Vagina (tissue), 2 donors: Measurements from ENCODE around the gene MYLK2. TPM values are rescaled to one million over a fixed set of nuclear protein-coding genes. Genes with fewer than 3 reads are reported as not detected.

Experiments used
- DNase-seq, 2 donors: peaks; one replicate each; pipeline ENCODE4 v3.0.0-alpha.2; 2017; ENCODE audit errors: extremely low spot score in 2 of 2
- H3K27ac ChIP-seq: fragments of 200-600 bp; sonication (generic); one replicate; pipeline ENCODE4 v1.5.1; 2019
- H3K27me3 ChIP-seq: fragments of 200-600 bp; sonication (generic); one replicate; pipeline ENCODE4 v1.5.1; 2019
- H3K36me3 ChIP-seq, 2 donors: fragments of 200-600 bp; sonication (generic); one replicate each; pipeline ENCODE4 v1.5.1; 2017 to 2019
- H3K4me1 ChIP-seq: fragments of 200-600 bp; sonication (generic); one replicate; pipeline ENCODE4 v1.5.1; 2019
- H3K4me3 ChIP-seq, 2 donors: fragments of 200-600 bp; sonication (generic); 1 replicate in 1 of 2; 2 replicates in 1 of 2; pipeline ENCODE4 v1.5.1; 2016 to 2019
- H3K9me3 ChIP-seq: fragments of 200-600 bp; sonication (generic); one replicate; pipeline ENCODE4 v1.5.1; 2019
- POLR2A ChIP-seq, 2 donors: fragments of 450-650 bp; IDR thresholded peaks; one replicate each; pipeline ENCODE4 v1.6.1; 2017; ENCODE audit warnings: antibody characterized with exemption in 2 of 2, mild to moderate bottlenecking in 2 of 2, moderate library complexity in 2 of 2
- POLR2AphosphoS5 ChIP-seq, 2 donors: sonication (generic); formaldehyde crosslinking; IDR thresholded peaks; one replicate each; pipeline ENCODE4 v1.9.0; 2017; ENCODE audit warnings: antibody characterized with exemption in 2 of 2, mild to moderate bottlenecking in 2 of 2, low read depth in 1 of 2; ENCODE audit not compliant: insufficient read depth in 1 of 2
- intact Hi-C: fragments of 100-400 bp; cut with DNase I; formaldehyde crosslinking; loops from one replicate; pipeline ENCODE4 v1.15.1; 2023
- total RNA-seq: library from RNA; depleted of rRNA; stranded (reverse); fragments of >200 nt; gene quantifications from one replicate; pipeline ENCODE4 v1.2.3, GENCODE V29; 2016
- TF ChIP-seq, protein P1 (sequence below), 3 experiments: fragments of 450-650 bp in 2 of 3; fragments of 200-600 bp in 1 of 3; sonication (generic) in 1 of 3; IDR thresholded peaks; one replicate each; pipeline ENCODE4 v1.5.1; 2017 to 2019; ENCODE audit warnings: antibody characterized with exemption in 3 of 3, mild to moderate bottlenecking in 2 of 3, moderate library complexity in 2 of 3

MYLK2 gene
- total RNA-seq, 1 donor from 2014 or later = not detected

DNA sequence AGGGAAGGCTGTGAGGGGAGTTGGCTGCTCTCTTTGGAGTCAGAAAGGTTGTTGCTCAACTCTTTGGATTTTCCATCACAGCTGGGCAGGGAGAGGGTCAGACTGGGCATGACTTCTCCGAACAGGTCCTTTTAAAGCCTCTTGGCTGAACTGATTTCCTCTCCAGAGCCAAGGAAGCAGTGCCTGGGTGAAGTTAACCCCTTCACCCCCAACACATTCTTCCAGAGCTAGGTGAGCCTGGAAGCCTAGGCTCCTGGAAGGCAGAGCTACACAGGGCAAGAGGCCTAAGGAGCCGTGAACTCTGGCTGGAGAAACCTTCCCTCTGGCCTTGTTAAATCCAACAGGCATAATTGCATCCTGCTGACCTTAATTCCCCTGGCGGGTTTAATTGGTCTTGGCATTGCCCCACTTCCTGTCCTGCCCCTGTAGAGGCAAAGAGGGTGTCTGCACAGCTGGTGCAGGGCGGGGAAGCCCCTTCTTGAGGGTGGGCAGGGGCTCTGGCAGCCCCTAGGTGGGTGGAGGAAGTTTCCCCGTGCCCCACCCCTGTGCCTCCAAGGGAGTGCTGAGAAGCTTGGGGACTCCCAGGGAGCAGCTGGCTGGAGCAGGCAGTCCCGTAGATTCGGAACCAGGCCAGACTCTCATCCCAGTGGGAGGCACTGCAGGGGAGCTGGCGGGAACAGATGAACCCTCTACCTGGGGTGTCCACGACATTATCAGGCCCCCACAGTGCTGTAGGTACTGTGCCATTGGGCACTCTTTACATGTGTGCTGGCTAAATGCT lies 3.6 kb upstream of the MYLK2 start:
- Histone ChIP-seq H3K36me3 (no peaks in the 10 kb centered on the region), H3K4me1 (no peaks in the 10 kb centered on the region), H3K27me3 (no peaks in the 10 kb centered on the region), H3K4me3 (no peak overlapping the region), H3K9me3 (no peaks in the 10 kb centered on the region), H3K27ac (no peak overlapping the region)
- DNase-seq = no peak
- intact Hi-C loops = no loop called here
- TF ChIP-seq POLR2A (IDR thresholded peaks at IDR 0.05) (no peak), POLR2AphosphoS5 (IDR thresholded peaks at IDR 0.05; ENCODE audit: insufficient read depth in 1 of 2, low read depth in 1 of 2) (no peak)
- TF ChIP-seq, protein P1, sequence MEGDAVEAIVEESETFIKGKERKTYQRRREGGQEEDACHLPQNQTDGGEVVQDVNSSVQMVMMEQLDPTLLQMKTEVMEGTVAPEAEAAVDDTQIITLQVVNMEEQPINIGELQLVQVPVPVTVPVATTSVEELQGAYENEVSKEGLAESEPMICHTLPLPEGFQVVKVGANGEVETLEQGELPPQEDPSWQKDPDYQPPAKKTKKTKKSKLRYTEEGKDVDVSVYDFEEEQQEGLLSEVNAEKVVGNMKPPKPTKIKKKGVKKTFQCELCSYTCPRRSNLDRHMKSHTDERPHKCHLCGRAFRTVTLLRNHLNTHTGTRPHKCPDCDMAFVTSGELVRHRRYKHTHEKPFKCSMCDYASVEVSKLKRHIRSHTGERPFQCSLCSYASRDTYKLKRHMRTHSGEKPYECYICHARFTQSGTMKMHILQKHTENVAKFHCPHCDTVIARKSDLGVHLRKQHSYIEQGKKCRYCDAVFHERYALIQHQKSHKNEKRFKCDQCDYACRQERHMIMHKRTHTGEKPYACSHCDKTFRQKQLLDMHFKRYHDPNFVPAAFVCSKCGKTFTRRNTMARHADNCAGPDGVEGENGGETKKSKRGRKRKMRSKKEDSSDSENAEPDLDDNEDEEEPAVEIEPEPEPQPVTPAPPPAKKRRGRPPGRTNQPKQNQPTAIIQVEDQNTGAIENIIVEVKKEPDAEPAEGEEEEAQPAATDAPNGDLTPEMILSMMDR (IDR thresholded peaks at IDR 0.05) = no peak

DNA sequence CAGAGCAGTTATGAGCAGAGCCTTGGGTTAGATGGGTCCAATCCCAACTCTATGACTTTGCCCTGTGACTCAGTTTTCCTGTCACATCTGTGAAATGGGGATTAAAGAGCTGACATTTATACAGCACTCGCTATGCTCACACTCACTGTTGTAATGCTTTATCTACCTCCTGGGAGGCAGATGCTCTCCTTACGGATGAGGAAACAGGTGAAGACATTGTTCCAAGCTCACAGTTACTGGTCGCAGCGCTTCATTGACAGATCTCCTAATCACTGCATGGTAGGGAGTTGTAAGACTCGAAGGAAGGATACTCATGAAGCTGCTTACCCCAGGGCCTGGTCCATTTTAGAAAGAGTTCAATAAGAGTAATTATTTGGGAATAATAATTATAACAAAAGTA lies 2.9 kb upstream of the MYLK2 start:
- no peaks in the 10 kb centered on the region for H3K27me3 ChIP-seq
- H3K4me1 ChIP-seq = no peaks in the 10 kb centered on the region
- no peak overlapping the region for H3K27ac ChIP-seq
- H3K36me3 ChIP-seq = no peaks in the 10 kb centered on the region
- no peaks in the 10 kb centered on the region for H3K9me3 ChIP-seq
- intact Hi-C loops = no loop called here
- DNase-seq = no peak
- TF ChIP-seq, protein P1 (IDR thresholded peaks at IDR 0.05) = no peak
- TF ChIP-seq POLR2A (IDR thresholded peaks at IDR 0.05) = no peak
- no peak for TF ChIP-seq POLR2AphosphoS5 (IDR thresholded peaks at IDR 0.05; ENCODE audit: insufficient read depth in 1 of 2, low read depth in 1 of 2)
- no peak overlapping the region for H3K4me3 ChIP-seq

DNA sequence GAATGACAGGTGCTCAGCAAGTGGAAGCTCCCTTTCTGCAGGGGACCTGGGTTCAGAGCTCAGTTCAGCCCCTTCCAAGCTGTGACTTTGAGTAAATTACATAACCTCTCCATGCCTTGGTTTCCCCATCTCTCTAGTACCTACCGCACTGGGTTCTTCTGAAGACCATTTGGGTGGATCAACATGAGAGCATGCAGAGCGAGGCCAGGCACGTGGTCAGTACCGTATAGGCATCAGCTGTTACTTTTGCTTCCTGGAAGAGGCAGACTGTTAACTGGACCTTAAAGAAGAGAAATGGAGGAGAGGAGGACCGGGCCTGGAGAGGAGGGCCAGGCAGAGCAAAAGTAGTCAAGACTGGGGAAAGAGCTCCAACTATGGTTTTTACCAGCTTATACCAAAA lies 1.7 kb upstream of the MYLK2 start:
- peaks cover 2% of the 10 kb centered on the region for H3K4me1 ChIP-seq
- H3K4me3 ChIP-seq = no peak overlapping the region
- TF ChIP-seq, protein P1 (IDR thresholded peaks at IDR 0.05) = no peak
- no peak for TF ChIP-seq POLR2AphosphoS5 (IDR thresholded peaks at IDR 0.05; ENCODE audit: insufficient read depth in 1 of 2, low read depth in 1 of 2)
- TF ChIP-seq POLR2A (IDR thresholded peaks at IDR 0.05) = no peak
- H3K27ac ChIP-seq = no peak overlapping the region
- no peaks in the 10 kb centered on the region for H3K27me3 ChIP-seq
- H3K9me3 ChIP-seq = no peaks in the 10 kb centered on the region
- DNase-seq = no peak
- H3K36me3 ChIP-seq = no peaks in the 10 kb centered on the region
- intact Hi-C loops = no loop called here

DNA sequence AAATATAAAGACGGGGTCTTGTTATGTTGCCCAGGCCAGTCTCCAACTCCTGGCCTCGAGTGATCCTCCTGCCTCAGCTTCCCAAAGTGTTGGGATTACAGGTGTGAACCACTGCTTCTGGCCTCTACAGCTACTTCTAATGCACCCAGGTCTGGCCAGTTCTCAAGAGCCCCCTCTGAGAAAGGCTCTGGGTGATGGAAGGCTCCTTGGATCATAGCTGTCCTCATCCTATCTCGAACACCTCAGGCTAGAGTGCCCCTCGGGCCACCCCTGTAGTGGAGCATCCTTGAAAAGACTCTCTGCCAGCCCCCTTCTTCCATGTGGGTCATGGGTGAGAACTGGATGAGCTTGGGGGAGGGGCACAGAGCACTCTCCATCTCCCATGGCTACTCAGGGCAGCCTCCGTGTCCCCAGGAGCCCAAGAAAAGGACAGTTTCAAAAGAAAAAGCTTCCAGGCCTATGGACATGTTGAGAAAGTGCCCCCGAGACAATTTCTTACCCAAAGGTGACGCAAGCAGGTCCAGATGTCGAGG lies 714 bp upstream of the MYLK2 start:
- DNase-seq = no peak
- TF ChIP-seq POLR2A (IDR thresholded peaks at IDR 0.05) = no peak
- TF ChIP-seq, protein P1 (IDR thresholded peaks at IDR 0.05) = no peak
- TF ChIP-seq POLR2AphosphoS5 (IDR thresholded peaks at IDR 0.05; ENCODE audit: insufficient read depth in 1 of 2, low read depth in 1 of 2) = no peak
- H3K9me3 ChIP-seq = no peaks in the 10 kb centered on the region
- intact Hi-C loops = no loop called here
- H3K4me3 ChIP-seq = no peak overlapping the region
- H3K27ac ChIP-seq = no peak overlapping the region
- H3K27me3 ChIP-seq = no peaks in the 10 kb centered on the region
- no peaks in the 10 kb centered on the region for H3K36me3 ChIP-seq
- H3K4me1 ChIP-seq = peaks cover 12% of the 10 kb centered on the region

DNA sequence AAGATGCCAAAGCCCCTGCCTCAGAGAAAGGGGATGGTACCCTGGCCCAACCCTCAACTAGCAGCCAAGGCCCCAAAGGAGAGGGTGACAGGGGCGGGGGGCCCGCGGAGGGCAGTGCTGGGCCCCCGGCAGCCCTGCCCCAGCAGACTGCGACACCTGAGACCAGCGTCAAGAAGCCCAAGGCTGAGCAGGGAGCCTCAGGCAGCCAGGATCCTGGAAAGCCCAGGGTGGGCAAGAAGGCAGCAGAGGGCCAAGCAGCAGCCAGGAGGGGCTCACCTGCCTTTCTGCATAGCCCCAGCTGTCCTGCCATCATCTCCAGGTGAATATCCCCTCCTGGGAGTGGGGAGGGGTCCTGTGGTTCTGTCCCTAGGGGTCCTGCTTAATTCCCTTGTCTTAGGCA lies 1.1 kb downstream of the MYLK2 start:
- Histone ChIP-seq H3K36me3 (no peaks in the 10 kb centered on the region), H3K27ac (no peak overlapping the region), H3K4me3 (no peak overlapping the region), H3K9me3 (no peaks in the 10 kb centered on the region), H3K27me3 (no peaks in the 10 kb centered on the region), H3K4me1 (peaks cover 13% of the 10 kb centered on the region)
- intact Hi-C loops = loop anchor here (10.0 kb wide), 1 partner anchor 215 kb away; no protein-coding TSS in a partner anchor
- TF ChIP-seq POLR2A (IDR thresholded peaks at IDR 0.05) = no peak
- TF ChIP-seq, protein P1 (IDR thresholded peaks at IDR 0.05) = no peak
- no peak for DNase-seq
